Measurements from ENCODE around the gene PNPLA5. TPM values are rescaled to one million over a fixed set of nuclear protein-coding genes. Genes with fewer than 3 reads are reported as not detected.

PNPLA5 gene
- polyA plus RNA-seq, 1 donor (not counting 4 experiments of a cell fraction or from before 2014, with no cell fraction given): not detected

DNA sequence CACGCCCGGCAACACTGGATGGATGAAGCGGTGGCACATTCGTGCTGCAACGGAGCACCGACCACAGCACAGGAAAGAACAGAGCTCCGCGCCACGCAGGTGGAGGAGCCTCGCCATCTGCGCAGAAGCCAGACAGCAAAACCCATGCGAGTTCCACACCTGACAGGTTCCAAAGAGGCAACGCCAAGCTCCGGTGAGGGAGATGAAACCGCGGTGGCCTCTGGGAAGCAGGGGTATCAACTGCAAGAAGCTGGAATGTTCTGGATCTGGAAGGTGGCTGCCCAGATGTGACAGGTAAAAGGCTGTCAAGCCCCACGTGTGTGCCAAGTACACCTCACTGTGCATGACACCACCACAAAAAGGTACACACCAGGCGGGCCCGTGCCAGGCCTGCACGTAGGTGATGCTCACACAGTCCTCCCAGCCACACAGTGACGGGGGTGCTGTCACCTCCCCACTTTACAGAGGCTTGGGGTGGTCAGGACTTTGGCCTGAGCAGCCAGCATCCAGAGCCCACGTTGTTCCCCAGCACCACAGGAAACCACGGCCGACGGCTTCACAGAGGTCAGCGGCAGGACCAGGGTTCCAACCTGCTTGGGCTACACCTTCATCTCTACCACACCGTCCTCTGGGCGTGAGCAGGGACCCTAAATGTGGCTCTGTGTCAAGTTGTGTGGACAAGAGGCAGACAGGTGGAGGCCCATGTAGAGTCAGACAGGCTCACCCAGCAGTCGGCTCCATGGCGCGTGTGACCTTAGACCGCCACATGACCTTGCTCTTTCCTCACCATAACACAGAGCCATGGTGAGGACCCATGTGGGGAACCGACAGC is 60.0 kb downstream of the PNPLA5 start:
- no peaks in the 10 kb centered on the region for H3K9me3 ChIP-seq (ENCODE audit: control insufficient read depth, low read depth, low read length)
- H3K9ac ChIP-seq (ENCODE audit: control insufficient read depth, extremely low read depth, insufficient read depth, low read length): no peak overlapping the region
- H2AFZ ChIP-seq (ENCODE audit: control insufficient read depth, low read length): no peak overlapping the region
- TF ChIP-seq CTCF (optimal IDR thresholded peaks at IDR 0.05 in 1 of 3, IDR thresholded peaks at IDR 0.05 in 1 of 3, conservative IDR thresholded peaks at IDR 0.05 in 1 of 3; ENCODE audit: extremely low read depth in 1 of 3, insufficient read depth in 2 of 3, low read length in 3 of 3) (no peak), EZH2 (IDR thresholded peaks at IDR 0.05; ENCODE audit: low read length) (no peak)
- no peaks in the 10 kb centered on the region for H4K20me1 ChIP-seq (ENCODE audit: control insufficient read depth, extremely low read depth, insufficient read depth, low read length)
- peaks cover 4% of the 10 kb centered on the region for H3K4me1 ChIP-seq (ENCODE audit: control insufficient read depth, extremely low read depth, insufficient read depth, low read length)
- H3K27me3 ChIP-seq (ENCODE audit: control insufficient read depth, extremely low read depth, insufficient read depth, low read length): peaks cover 6% of the 10 kb centered on the region
- no peaks in the 10 kb centered on the region for H3K36me3 ChIP-seq (ENCODE audit: control insufficient read depth in 2 of 2, extremely low read depth in 1 of 2, insufficient read depth in 2 of 2, low read length in 2 of 2)
- H3K4me3 ChIP-seq (ENCODE audit: control insufficient read depth in 2 of 3, extremely low read depth in 1 of 3, insufficient read depth in 2 of 3, low read depth in 1 of 3, low read length in 3 of 3): no peak overlapping the region
- H3K4me2 ChIP-seq (ENCODE audit: control insufficient read depth, extremely low read depth, insufficient read depth, low read depth, low read length): no peak overlapping the region
- DNase-seq (ENCODE audit: low read depth, low spot score): no peak
- no peaks in the 10 kb centered on the region for H3K9me1 ChIP-seq (ENCODE audit: control insufficient read depth, extremely low read depth, insufficient read depth, low read length)
- H3K27ac ChIP-seq (ENCODE audit: control insufficient read depth, insufficient read depth, low read length): no peak overlapping the region
- FAIRE-seq: no peak
- no peaks in the 10 kb centered on the region for H3K79me2 ChIP-seq (ENCODE audit: control insufficient read depth, insufficient read depth, low read length)
- dilution Hi-C loops (cut with MboI; ENCODE audit: extremely low pct_ligation_motif_present, low sequenced_read_pairs): no loop called here

GRCh38 chr22:43830931-43831560 is 60.8 kb downstream of the PNPLA5 start:
- no peaks in the 10 kb centered on the region for H3K79me2 ChIP-seq (ENCODE audit: control insufficient read depth, insufficient read depth, low read length)
- peaks cover 11% of the 10 kb centered on the region for H3K4me1 ChIP-seq (ENCODE audit: control insufficient read depth, extremely low read depth, insufficient read depth, low read length)
- H3K9ac ChIP-seq (ENCODE audit: control insufficient read depth, extremely low read depth, insufficient read depth, low read length): no peak overlapping the region
- no peak overlapping the region for H3K4me3 ChIP-seq (ENCODE audit: control insufficient read depth in 2 of 3, extremely low read depth in 1 of 3, insufficient read depth in 2 of 3, low read depth in 1 of 3, low read length in 3 of 3)
- H3K36me3 ChIP-seq (ENCODE audit: control insufficient read depth in 2 of 2, extremely low read depth in 1 of 2, insufficient read depth in 2 of 2, low read length in 2 of 2): no peaks in the 10 kb centered on the region
- no peaks in the 10 kb centered on the region for H3K9me1 ChIP-seq (ENCODE audit: control insufficient read depth, extremely low read depth, insufficient read depth, low read length)
- dilution Hi-C loops (cut with MboI; ENCODE audit: extremely low pct_ligation_motif_present, low sequenced_read_pairs): no loop called here
- DNase-seq (ENCODE audit: low read depth, low spot score) (no peak), FAIRE-seq (no peak)
- no peak overlapping the region for H3K4me2 ChIP-seq (ENCODE audit: control insufficient read depth, extremely low read depth, insufficient read depth, low read depth, low read length)
- H3K27ac ChIP-seq (ENCODE audit: control insufficient read depth, insufficient read depth, low read length): no peak overlapping the region
- no peaks in the 10 kb centered on the region for H3K9me3 ChIP-seq (ENCODE audit: control insufficient read depth, low read depth, low read length)
- H2AFZ ChIP-seq (ENCODE audit: control insufficient read depth, low read length): no peak overlapping the region
- peaks cover 6% of the 10 kb centered on the region for H3K27me3 ChIP-seq (ENCODE audit: control insufficient read depth, extremely low read depth, insufficient read depth, low read length)
- no peaks in the 10 kb centered on the region for H4K20me1 ChIP-seq (ENCODE audit: control insufficient read depth, extremely low read depth, insufficient read depth, low read length)
- TF ChIP-seq EZH2 (IDR thresholded peaks at IDR 0.05; ENCODE audit: low read length) (no peak), CTCF (optimal IDR thresholded peaks at IDR 0.05 in 1 of 3, IDR thresholded peaks at IDR 0.05 in 1 of 3, conservative IDR thresholded peaks at IDR 0.05 in 1 of 3; ENCODE audit: extremely low read depth in 1 of 3, insufficient read depth in 2 of 3, low read length in 3 of 3) (no peak)
